Measurements from ENCODE around the gene CELSR3. TPM values are rescaled to one million over a fixed set of nuclear protein-coding genes. Genes with fewer than 3 reads are reported as not detected.

Gene CELSR3
- total RNA-seq, 2 donors from 2014 or later: 12.6 to 13.1 TPM

GRCh38 chr3:48631516-48632448 lies 30.9 kb downstream of the CELSR3 start:
- no peak overlapping the region for H3K27ac Mint-ChIP-seq
- ATAC-seq (no peak), DNase-seq (ENCODE audit: low spot score in 2 of 2) (no peak)
- H3K36me3 Mint-ChIP-seq: peaks cover 0 to 5% of the 10 kb centered on the region in 2 donors
- H3K9me3 Mint-ChIP-seq: no peaks in the 10 kb centered on the region

- DNase-seq (ENCODE audit: low spot score in 2 of 2) (no peak), ATAC-seq (no peak)
- H3K36me3 Mint-ChIP-seq: peaks cover 0 to 5% of the 10 kb centered on the region in 2 donors
- H3K9me3 Mint-ChIP-seq: no peaks in the 10 kb centered on the region
- no peak overlapping the region for H3K27ac Mint-ChIP-seq
Measured at GRCh38 chr3:48630833-48631232, 31.9 kb downstream of the CELSR3 start.

GRCh38 chr3:48630407-48630806 lies 32.3 kb downstream of the CELSR3 start:
- ATAC-seq: no peak

GRCh38 chr3:48629894-48630293 lies 32.8 kb downstream of the CELSR3 start:
- Mint-ChIP-seq H3K9me3 (no peaks in the 10 kb centered on the region), H3K27ac (no peak overlapping the region), H3K36me3 (peaks cover 0 to 5% of the 10 kb centered on the region in 2 donors)
- no peak for DNase-seq (ENCODE audit: low spot score in 2 of 2)
- no peak for ATAC-seq

More at GRCh38 chr3:48630407-48630806, 32.3 kb downstream of the CELSR3 start:
- no peaks in the 10 kb centered on the region for H3K9me3 Mint-ChIP-seq
- peaks cover 0 to 5% of the 10 kb centered on the region in 2 donors for H3K36me3 Mint-ChIP-seq
- no peak overlapping the region for H3K27ac Mint-ChIP-seq
- no peak for DNase-seq (ENCODE audit: low spot score in 2 of 2)

- no peaks in the 10 kb centered on the region for H3K9me3 Mint-ChIP-seq
- ATAC-seq (no peak), DNase-seq (ENCODE audit: low spot score in 2 of 2) (no peak)
- peaks cover 0 to 5% of the 10 kb centered on the region in 2 donors for H3K36me3 Mint-ChIP-seq
- H3K27ac Mint-ChIP-seq: peak overlapping the region; percentile 7 to 38
Measured at GRCh38 chr3:48628277-48629017, 34.2 kb downstream of the CELSR3 start.

GRCh38 chr3:48625600-48625999 lies 37.1 kb downstream of the CELSR3 start:
- no peaks in the 10 kb centered on the region for H3K36me3 Mint-ChIP-seq
- DNase-seq (ENCODE audit: low spot score in 2 of 2) (no peak), ATAC-seq (no peak)
- H3K27ac Mint-ChIP-seq: no peak overlapping the region
- no peaks in the 10 kb centered on the region for H3K9me3 Mint-ChIP-seq

GRCh38 chr3:48624767-48625166 lies 37.9 kb downstream of the CELSR3 start:
- DNase-seq (ENCODE audit: low spot score in 2 of 2) (no peak), ATAC-seq (no peak)
- no peaks in the 10 kb centered on the region for H3K9me3 Mint-ChIP-seq
- H3K27ac Mint-ChIP-seq: peak overlapping the region in 1 of 2 donors; percentile 68
- H3K36me3 Mint-ChIP-seq: no peaks in the 10 kb centered on the region

GRCh38 chr3:48623851-48624547 lies 38.7 kb downstream of the CELSR3 start:
- Mint-ChIP-seq H3K36me3 (peaks cover 0 to 4% of the 10 kb centered on the region in 2 donors), H3K9me3 (no peaks in the 10 kb centered on the region), H3K27ac (peak overlapping the region in 1 of 2 donors; percentile 68)
- DNase-seq (ENCODE audit: low spot score in 2 of 2): no peak
- no peak for ATAC-seq

GRCh38 chr3:48621461-48621869 lies 41.2 kb downstream of the CELSR3 start, which contains the start of gene TMEM89:
Gene TMEM89, minus strand, starts transcription at chr3:48621769. Its CDS starts 13 bp downstream, at chr3:48621756.
- DNase-seq (ENCODE audit: low spot score in 2 of 2) (no peak), ATAC-seq (no peak)
- Mint-ChIP-seq H3K36me3 (peaks cover 10 to 24% of the 10 kb centered on the region in 2 donors), H3K9me3 (peaks cover 10 to 12% of the 10 kb centered on the region in 2 donors), H3K27ac (peak within 1 kb of the TSS in 1 of 2 donors; percentile 44)

GRCh38 chr3:48619541-48620524 lies 42.9 kb downstream of the CELSR3 start:
- DNase-seq (ENCODE audit: low spot score in 2 of 2) (no peak), ATAC-seq (no peak)
- Mint-ChIP-seq H3K9me3 (peaks cover 10 to 17% of the 10 kb centered on the region in 2 donors), H3K36me3 (peaks cover 10 to 29% of the 10 kb centered on the region in 2 donors), H3K27ac (no peak overlapping the region)

- ATAC-seq: no peak
- Mint-ChIP-seq H3K9me3 (peaks cover 10 to 17% of the 10 kb centered on the region in 2 donors), H3K36me3 (peaks cover 13 to 35% of the 10 kb centered on the region in 2 donors), H3K27ac (peak overlapping the region in 1 of 2 donors; percentile 67)
- DNase-seq (ENCODE audit: low spot score in 2 of 2): no peak
Measured at GRCh38 chr3:48617559-48617958, 45.1 kb downstream of the CELSR3 start.

GRCh38 chr3:48614044-48614443 lies 48.6 kb downstream of the CELSR3 start:
- Mint-ChIP-seq H3K36me3 (peaks cover 21 to 37% of the 10 kb centered on the region in 2 donors), H3K9me3 (peaks cover 10 to 17% of the 10 kb centered on the region in 2 donors), H3K27ac (peak overlapping the region; percentile 95 to 96)
- ATAC-seq (peak; percentile 53 to 62), DNase-seq (ENCODE audit: low spot score in 2 of 2) (no peak)

GRCh38 chr3:48612309-48612708 lies 50.4 kb downstream of the CELSR3 start:
- ATAC-seq (no peak), DNase-seq (ENCODE audit: low spot score in 2 of 2) (no peak)
- Mint-ChIP-seq H3K27ac (peak overlapping the region in 1 of 2 donors; percentile 95), H3K36me3 (peaks cover 30 to 35% of the 10 kb centered on the region in 2 donors), H3K9me3 (peaks cover 3 to 7% of the 10 kb centered on the region in 2 donors)

GRCh38 chr3:48609088-48610005 lies 53.3 kb downstream of the CELSR3 start, which contains the start of gene UQCRC1:
Gene UQCRC1, minus strand, starts transcription at chr3:48609646. Its CDS starts 26 bp downstream, at chr3:48609620.
- peak; percentile 94 to 98 for ATAC-seq
- Mint-ChIP-seq H3K36me3 (peaks cover 26 to 29% of the 10 kb centered on the region in 2 donors), H3K27ac (peak within 1 kb of the TSS; percentile 92 to 98), H3K9me3 (no peaks in the 10 kb centered on the region)
- DNase-seq (ENCODE audit: low spot score in 2 of 2): peak; percentile 94 to 96
